ENCODE measurements around the gene MISP.

DNA sequence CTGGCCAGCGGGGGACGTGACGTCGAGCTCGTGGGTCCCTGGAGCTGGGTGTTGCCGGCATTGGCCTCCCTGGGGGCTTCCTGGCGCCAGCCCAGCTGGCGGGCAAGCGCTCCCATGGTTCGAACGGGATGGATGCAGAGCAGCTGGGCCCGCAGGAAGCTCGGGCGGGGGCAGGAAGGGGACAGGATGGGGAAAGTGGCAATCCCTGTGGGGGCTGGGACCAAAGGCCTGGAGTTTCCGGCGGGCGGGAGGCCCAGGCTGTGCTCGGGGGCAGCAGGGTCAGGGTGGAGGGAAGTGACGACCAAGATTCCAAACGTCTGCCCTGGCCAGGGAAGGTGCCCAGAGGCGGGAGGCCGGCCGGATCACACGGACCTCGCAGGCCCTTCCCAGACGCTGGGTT is 22.9 kb upstream of the MISP start:
- TF ChIP-seq, protein P1, sequence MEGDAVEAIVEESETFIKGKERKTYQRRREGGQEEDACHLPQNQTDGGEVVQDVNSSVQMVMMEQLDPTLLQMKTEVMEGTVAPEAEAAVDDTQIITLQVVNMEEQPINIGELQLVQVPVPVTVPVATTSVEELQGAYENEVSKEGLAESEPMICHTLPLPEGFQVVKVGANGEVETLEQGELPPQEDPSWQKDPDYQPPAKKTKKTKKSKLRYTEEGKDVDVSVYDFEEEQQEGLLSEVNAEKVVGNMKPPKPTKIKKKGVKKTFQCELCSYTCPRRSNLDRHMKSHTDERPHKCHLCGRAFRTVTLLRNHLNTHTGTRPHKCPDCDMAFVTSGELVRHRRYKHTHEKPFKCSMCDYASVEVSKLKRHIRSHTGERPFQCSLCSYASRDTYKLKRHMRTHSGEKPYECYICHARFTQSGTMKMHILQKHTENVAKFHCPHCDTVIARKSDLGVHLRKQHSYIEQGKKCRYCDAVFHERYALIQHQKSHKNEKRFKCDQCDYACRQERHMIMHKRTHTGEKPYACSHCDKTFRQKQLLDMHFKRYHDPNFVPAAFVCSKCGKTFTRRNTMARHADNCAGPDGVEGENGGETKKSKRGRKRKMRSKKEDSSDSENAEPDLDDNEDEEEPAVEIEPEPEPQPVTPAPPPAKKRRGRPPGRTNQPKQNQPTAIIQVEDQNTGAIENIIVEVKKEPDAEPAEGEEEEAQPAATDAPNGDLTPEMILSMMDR (IDR thresholded peaks at IDR 0.05) = no peak
- TF ChIP-seq, protein P2, sequence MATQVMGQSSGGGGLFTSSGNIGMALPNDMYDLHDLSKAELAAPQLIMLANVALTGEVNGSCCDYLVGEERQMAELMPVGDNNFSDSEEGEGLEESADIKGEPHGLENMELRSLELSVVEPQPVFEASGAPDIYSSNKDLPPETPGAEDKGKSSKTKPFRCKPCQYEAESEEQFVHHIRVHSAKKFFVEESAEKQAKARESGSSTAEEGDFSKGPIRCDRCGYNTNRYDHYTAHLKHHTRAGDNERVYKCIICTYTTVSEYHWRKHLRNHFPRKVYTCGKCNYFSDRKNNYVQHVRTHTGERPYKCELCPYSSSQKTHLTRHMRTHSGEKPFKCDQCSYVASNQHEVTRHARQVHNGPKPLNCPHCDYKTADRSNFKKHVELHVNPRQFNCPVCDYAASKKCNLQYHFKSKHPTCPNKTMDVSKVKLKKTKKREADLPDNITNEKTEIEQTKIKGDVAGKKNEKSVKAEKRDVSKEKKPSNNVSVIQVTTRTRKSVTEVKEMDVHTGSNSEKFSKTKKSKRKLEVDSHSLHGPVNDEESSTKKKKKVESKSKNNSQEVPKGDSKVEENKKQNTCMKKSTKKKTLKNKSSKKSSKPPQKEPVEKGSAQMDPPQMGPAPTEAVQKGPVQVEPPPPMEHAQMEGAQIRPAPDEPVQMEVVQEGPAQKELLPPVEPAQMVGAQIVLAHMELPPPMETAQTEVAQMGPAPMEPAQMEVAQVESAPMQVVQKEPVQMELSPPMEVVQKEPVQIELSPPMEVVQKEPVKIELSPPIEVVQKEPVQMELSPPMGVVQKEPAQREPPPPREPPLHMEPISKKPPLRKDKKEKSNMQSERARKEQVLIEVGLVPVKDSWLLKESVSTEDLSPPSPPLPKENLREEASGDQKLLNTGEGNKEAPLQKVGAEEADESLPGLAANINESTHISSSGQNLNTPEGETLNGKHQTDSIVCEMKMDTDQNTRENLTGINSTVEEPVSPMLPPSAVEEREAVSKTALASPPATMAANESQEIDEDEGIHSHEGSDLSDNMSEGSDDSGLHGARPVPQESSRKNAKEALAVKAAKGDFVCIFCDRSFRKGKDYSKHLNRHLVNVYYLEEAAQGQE (IDR thresholded peaks at IDR 0.05; ENCODE audit: insufficient read depth in 1 of 2, low read depth in 2 of 2, low read length in 1 of 2) = no peak
- TF ChIP-seq POLR2AphosphoS5 (IDR thresholded peaks at IDR 0.05; ENCODE audit: low read depth, low read length) = no peak

Data from Panc1 (cell line).